ENCODE measurements around the gene BAZ2B. TPM values are rescaled to one million over a fixed set of nuclear protein-coding genes. Genes with fewer than 3 reads are reported as not detected.

BAZ2B gene
- polyA plus RNA-seq, 2 of the 4 experiments (the other 2 are of a cell fraction), result 19.6 to 50.6 TPM

GRCh38 chr2:159551806-159552205 lies 64.5 kb downstream of the BAZ2B start:
- H3K9me3 ChIP-seq, result no peaks in the 10 kb centered on the region
- H3K27ac ChIP-seq, result no peak overlapping the region
- WGBS (ENCODE audit: missing lambda C conversion rate), result 84% methylated on average over 1 of the region's 1 CpG
- FAIRE-seq (no peak), DNase-seq (ENCODE audit: low read depth in 1 of 2, low spot score in 1 of 2) (no peak), ATAC-seq (no peak)
- ChIA-PET POLR2A (no interaction called here), CTCF (no interaction called here)
- H3K4me3 ChIP-seq, result no peak overlapping the region
- no peak overlapping the region for H3K4me2 ChIP-seq
- peaks cover 11% of the 10 kb centered on the region; the same call in 2 of the 3 replicates for H3K4me1 ChIP-seq
- TF ChIP-seq, protein P1, sequence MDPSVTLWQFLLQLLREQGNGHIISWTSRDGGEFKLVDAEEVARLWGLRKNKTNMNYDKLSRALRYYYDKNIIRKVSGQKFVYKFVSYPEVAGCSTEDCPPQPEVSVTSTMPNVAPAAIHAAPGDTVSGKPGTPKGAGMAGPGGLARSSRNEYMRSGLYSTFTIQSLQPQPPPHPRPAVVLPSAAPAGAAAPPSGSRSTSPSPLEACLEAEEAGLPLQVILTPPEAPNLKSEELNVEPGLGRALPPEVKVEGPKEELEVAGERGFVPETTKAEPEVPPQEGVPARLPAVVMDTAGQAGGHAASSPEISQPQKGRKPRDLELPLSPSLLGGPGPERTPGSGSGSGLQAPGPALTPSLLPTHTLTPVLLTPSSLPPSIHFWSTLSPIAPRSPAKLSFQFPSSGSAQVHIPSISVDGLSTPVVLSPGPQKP (IDR thresholded peaks at IDR 0.05; ENCODE audit: low read depth, low read length), result no peak
- TF ChIP-seq NFE2L2 (conservative IDR thresholded peaks at IDR 0.05; ENCODE audit: low read length), result no peak
- TF ChIP-seq, protein P2, sequence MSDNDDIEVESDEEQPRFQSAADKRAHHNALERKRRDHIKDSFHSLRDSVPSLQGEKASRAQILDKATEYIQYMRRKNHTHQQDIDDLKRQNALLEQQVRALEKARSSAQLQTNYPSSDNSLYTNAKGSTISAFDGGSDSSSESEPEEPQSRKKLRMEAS (IDR thresholded peaks at IDR 0.05), result no peak
- TF ChIP-seq CBX2 (IDR thresholded peaks at IDR 0.05; ENCODE audit: borderline replicate concordance, low read depth), result no peak
- TF ChIP-seq HOXA7 (CRISPR knock-in tag; IDR thresholded peaks at IDR 0.05), result no peak
- no peak for TF ChIP-seq MAZ (IDR thresholded peaks at IDR 0.05; ENCODE audit: borderline replicate concordance, low read depth, low read length)
- no peak for TF ChIP-seq FOSB (CRISPR knock-in tag; IDR thresholded peaks at IDR 0.05)
- no peak for TF ChIP-seq HDAC2 (IDR thresholded peaks at IDR 0.05)
- TF ChIP-seq ZSCAN20 (CRISPR knock-in tag; IDR thresholded peaks at IDR 0.05), result no peak
- TF ChIP-seq, protein P3, sequence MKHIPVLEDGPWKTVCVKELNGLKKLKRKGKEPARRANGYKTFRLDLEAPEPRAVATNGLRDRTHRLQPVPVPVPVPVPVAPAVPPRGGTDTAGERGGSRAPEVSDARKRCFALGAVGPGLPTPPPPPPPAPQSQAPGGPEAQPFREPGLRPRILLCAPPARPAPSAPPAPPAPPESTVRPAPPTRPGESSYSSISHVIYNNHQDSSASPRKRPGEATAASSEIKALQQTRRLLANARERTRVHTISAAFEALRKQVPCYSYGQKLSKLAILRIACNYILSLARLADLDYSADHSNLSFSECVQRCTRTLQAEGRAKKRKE (CRISPR knock-in tag; IDR thresholded peaks at IDR 0.05; ENCODE audit: low read depth), result no peak
- TF ChIP-seq JUNB (IDR thresholded peaks at IDR 0.05), result no peak
- no peak for TF ChIP-seq RAD21 (conservative IDR thresholded peaks at IDR 0.05 in 1 of 2, IDR thresholded peaks at IDR 0.05 in 1 of 2)
- no peak for TF ChIP-seq HOXB13 (CRISPR knock-in tag; IDR thresholded peaks at IDR 0.05; ENCODE audit: low read depth)
- TF ChIP-seq SREBF2 (IDR thresholded peaks at IDR 0.05), result no peak
- no peak for TF ChIP-seq CHD4 (IDR thresholded peaks at IDR 0.05; ENCODE audit: borderline replicate concordance)
- TF ChIP-seq E2F6 (IDR thresholded peaks at IDR 0.05; ENCODE audit: borderline replicate concordance, low read depth), result no peak
- no peak for TF ChIP-seq BHLHE40 (IDR thresholded peaks at IDR 0.05; ENCODE audit: low read depth, low read length)
- TF ChIP-seq KDM5A (IDR thresholded peaks at IDR 0.05), result no peak
- no peak for TF ChIP-seq EHF (CRISPR knock-in tag; IDR thresholded peaks at IDR 0.05)

DNA sequence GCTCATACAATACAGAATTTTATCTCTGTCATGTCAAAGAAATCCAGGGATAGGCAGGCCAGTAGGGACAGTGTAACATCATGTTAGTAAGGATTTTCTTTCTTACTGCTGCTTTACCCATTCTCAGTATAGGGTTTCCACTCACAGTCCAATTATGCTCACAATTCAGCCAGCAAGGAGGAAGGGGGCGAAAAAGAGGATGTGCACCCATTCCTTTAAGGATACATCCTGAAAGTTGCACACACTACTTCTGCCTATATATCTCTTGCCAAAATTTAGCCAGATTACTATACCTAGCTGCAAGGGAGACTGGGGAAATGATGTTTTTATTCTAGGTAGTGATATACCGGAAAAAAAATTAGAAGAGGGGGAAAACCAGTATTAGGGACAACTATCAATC lies 66.1 kb downstream of the BAZ2B start:
- ChIA-PET CTCF (no interaction called here), POLR2A (no interaction called here)
- no peak for FAIRE-seq
- H3K4me2 ChIP-seq, result no peak overlapping the region
- H3K4me1 ChIP-seq, result peaks cover 11% of the 10 kb centered on the region; the same call in 2 of the 3 replicates
- H3K9me3 ChIP-seq, result no peaks in the 10 kb centered on the region
- 99% methylated on average over 2 of the region's 2 CpGs for WGBS (ENCODE audit: missing lambda C conversion rate)
- peak in 1 of 2 experiments; percentile 47; a peak in 2 of 6 replicates for ATAC-seq
- no peak overlapping the region for H3K4me3 ChIP-seq
- DNase-seq (ENCODE audit: low read depth in 1 of 2, low spot score in 1 of 2), result no peak
- TF ChIP-seq EHF (CRISPR knock-in tag; IDR thresholded peaks at IDR 0.05) (no peak), CEBPB (IDR thresholded peaks at IDR 0.05) (no peak), KDM5A (IDR thresholded peaks at IDR 0.05) (no peak), EP300 (IDR thresholded peaks at IDR 0.05) (no peak), RAD21 (conservative IDR thresholded peaks at IDR 0.05 in 1 of 2, IDR thresholded peaks at IDR 0.05 in 1 of 2) (no peak), ESRRA (IDR thresholded peaks at IDR 0.05; ENCODE audit: borderline replicate concordance, low read length) (no peak), GATA3 (IDR thresholded peaks at IDR 0.05; ENCODE audit: borderline replicate concordance) (no peak), E2F6 (IDR thresholded peaks at IDR 0.05; ENCODE audit: borderline replicate concordance, low read depth) (no peak), RNF2 (IDR thresholded peaks at IDR 0.05; ENCODE audit: borderline replicate concordance, low read depth) (no peak), MAFK (IDR thresholded peaks at IDR 0.05; ENCODE audit: partially characterized antibody) (no peak), JUNB (IDR thresholded peaks at IDR 0.05) (no peak), ZC3H11A (IDR thresholded peaks at IDR 0.05) (no peak), NPAS2 (CRISPR knock-in tag; IDR thresholded peaks at IDR 0.05; ENCODE audit: borderline replicate concordance) (no peak), JUN (IDR thresholded peaks at IDR 0.05) (no peak), BHLHE40 (IDR thresholded peaks at IDR 0.05; ENCODE audit: low read depth, low read length) (no peak), ZSCAN20 (CRISPR knock-in tag; IDR thresholded peaks at IDR 0.05) (no peak)
- no peak overlapping the region for H3K27ac ChIP-seq

Measured in A549 (cell line).